ENCODE data around the gene TMC2.
"Not testable (repeated sequence)": the region's sequence is repeated elsewhere in the genome, so short reads cannot be mapped to it uniquely, and the experiment has no call there.

TMC2 gene

DNA sequence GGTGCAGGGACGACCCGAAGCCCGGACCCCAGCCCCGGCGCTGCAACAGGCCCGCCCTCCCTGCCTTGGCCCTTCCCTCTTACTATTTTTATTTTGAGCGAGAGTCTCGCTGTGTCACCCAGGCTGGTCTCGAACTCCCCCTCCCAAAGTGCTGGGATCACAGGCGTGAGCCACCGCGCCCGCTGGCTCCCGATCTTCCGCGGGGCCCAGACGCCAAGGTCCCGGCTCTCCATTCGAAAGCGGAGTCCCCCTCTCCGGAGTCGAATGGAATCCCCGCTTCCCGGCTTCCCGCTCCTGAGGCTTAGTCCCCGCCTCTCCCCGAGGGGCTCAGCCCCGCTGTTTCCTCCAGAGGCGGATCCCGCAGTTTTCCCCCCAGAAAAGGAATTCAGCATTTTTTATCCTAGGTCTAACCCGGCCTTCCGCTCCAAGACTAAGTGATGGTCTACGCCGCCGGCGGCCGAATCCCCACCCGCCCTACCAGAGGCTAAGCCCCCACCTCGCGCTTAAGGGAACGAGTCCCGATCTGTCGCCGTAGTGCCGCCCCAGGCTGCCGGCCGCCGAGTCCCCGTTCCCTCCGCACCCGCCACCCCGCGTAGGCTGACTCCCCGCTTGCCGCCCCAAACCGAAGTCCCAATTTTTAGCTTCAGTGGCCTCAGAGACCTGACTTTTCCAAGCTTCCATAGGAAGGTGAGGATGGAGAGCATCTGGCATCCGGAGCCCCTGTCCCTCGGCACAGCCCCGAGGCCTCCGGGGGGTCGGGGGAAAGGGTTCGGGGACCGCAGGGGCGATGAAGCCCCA is 11.5 kb upstream of the TMC2 start:
- DNase-seq, result peak; percentile 32

DNA sequence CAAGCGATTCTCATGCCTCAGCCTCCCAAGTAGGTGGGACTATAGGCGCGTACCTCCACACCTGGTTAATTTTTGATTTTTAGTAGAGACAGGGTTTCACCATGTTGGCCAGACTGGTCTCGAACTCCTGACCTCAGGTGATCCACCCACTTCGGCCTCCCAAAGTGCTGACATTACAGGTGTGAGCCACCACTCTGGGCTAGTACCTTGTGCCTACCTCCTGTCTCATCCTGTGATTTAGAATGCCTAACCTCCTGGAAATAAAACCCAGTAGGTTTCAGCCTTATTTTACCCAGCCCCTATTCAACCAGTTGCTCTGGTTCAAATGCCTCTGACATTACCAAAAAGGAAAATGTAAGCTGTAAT is 10.2 kb upstream of the TMC2 start:
- DNase-seq, result not testable (repeated sequence)

DNA sequence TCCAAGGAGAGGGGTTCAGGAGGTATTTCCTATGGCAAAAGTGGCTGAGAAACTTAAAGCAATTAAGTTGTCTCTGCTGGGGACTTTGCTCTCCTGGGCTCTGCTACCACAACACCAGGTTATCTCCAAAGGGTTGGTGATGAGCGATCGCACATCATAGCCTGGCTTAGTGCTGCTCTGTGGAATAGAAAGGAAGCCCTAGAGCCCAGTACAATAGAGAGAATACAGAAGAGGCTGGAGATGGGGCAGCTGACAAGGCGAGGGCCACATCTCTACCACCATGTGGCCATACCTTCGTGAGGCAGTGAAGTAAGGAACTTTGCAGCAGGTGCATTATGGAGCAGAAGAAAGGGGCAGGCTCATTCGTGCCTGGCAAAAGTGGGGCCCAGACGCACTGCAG is 8.6 kb upstream of the TMC2 start:
- no peak for DNase-seq

DNA sequence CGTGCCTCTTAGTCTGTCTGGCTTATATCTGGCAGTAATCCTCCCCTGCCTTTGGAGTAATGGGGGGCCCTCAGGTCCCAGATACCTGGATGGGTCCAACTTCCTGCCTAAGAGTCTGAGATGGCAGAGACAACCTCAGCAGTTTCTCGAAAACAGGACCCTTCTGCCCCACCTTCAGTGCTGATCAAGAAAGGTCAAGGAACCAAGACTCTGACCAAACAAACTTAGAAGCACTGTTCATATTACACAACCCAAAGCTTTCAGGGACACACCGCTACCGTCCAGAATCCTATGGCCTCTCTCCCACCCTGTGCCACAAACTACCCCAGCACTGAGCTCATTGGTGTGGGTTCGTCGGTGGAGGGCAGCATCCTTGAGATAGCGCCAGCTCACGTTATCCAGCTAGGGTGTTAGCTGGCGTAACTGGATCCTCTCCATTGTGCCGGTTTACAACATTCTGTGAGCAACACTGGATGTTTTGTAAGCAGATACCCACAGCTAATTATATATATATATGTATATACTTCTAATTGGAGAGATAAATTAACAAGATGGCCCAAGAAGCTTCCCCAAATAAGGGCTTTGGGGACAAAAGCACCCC is 7.6 kb upstream of the TMC2 start:
- DNase-seq, result no peak

DNA sequence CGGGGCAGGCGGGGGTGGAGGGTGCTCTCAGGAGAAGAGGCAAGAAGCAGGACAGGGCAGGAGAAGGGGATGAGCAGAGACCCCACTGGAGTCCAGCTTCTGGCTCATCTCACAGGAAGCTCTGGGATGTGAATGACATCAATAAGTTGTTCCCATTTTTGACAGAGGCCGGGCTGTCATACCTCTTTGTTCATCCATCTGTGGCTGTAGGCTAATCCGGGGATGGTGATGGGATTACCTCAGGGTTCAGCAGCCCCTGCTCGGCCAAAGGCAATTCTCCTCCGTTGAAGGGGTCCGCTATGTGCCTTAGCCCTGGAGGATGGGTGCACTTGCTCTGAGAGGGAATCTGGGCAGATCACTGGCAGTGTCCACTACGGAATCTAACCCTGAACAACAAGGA is 3.3 kb upstream of the TMC2 start:
- no peak for DNase-seq

DNA sequence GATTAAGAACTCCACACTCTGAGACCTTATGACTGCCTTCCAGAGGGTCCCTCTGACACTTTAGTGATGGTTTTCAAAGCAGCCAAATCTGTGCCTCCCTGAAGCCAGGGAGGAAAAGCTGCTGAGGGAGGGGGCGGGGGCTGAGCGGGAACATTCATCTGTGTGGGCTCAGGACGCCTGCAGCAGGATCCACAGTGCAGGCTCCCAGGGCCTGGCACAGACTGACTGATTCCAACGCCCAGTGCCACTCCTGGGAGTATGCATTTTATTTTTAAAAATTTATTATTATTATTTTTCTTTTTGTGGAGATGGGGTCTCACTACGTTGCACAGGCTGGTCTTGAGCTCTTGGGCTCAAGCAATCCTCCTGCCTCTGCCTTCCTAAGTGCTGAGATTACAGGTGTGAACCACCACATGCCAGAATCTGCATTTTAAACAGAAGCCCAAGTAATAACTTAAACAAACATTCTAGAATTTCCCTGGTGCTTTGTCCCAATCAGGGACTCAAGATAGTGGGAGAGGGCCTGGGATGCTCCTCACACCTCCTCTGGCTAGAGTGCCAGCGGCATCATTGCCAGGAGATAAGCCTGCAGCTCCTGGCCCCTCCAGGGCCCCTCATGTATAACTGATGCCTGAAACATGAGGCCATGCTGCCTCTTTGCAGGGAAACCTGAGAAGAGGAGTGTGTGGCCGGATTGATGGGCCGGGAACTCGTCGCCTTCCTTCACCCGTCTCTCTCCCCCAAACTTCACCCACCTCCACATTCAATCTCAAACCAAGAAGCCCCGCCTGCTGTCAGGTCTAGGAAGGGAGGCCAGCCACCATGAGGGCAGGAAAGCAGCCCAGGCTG is 438 bp upstream of the TMC2 start:
- no peak for DNase-seq

DNA sequence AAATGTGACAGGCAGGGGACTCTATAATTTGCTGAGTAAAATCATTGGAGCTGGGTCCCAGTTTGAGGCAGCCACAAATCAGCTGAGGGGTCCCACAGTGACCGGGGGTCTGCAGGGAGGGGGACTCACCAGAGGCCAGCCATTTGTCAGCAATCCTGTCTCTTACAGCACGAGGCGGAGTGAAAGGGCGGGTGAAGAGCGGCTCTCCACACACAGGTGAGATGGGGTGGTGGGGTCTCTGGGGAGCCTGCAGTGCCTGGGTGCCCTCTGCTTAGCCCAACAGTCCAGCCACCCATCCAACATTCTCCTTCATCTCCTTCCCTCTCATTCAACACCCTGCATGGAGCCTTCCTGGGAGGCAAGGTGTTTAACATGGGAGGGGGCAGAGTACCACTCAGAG is 728 bp downstream of the TMC2 start:
- no peak for DNase-seq

DNA sequence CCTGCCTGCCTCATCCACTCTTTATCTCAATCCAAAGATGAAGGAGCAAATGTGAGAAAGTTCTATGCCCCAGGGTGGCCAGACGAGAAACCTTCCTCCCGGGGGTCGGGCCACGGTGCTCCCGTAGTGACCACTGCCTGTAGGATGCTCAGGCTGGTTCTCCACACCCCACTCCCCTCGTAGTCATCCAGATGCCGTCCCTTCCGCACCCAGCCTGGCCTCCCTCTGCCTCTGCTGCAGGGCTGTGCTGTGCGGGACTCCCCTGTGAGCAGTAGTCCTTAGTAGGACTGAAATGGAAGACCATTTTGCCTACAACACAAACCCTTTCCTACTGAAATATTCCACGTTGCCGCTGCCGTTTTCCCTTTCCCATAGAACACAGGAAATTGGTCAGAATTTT is 2.0 kb downstream of the TMC2 start:
- DNase-seq, result no peak

DNA sequence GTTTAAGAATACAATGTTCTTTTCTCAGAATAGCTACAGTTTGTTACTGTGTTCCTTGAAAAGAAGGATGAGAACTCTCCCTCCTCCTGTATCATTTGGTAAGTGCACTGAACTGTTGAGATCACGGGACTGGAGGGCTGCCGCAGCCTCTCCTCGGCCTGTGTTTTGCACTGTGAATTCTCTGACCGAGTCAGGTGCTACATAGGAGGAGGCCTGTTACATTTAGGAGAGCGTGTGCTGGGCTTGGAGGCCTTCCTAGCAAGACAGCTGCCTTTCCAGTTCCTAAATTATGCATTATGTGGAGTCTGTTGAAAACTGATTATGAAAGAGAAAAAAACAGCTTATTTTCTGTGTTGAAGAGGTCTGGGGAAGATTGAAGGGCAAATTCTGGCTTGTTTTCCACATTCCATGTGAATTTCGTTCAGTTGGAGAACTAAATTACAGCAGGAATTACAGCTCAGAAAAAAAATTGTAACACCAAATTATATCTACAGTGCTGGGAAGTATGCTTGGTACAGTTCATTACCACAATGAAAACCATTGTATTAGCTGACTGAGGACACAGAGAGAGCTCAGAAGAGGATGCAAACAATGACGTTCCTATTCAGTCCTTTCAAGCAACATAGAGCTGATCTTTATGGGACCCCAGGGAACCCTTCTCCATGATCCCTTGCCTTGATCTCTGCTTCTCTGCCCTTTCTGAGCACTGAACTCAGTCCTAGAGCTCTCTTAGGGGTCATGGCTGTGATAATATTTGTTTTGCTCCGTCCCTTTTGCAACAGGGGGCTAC is 2.8 kb downstream of the TMC2 start:
- DNase-seq, result no peak

DNA sequence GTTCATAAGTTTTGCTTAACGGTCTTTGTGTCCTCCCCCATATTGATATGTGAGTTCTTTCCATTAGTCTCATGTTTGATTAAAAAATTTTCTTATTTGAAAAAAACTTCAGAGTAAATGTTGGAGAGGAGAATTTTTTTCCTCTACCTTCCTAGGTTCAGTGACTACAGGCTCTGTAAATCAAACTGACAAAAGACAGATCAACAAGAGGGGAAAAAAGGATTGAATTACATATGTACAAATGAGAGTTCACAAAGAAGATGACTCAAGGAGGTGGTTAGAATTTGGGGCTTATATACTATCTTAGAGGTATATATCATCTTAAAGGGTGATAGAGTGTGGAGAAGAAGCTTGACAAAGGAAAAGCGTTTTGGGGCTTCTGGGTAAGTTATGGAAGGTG is 5.6 kb downstream of the TMC2 start:
- DNase-seq, result no peak

DNA sequence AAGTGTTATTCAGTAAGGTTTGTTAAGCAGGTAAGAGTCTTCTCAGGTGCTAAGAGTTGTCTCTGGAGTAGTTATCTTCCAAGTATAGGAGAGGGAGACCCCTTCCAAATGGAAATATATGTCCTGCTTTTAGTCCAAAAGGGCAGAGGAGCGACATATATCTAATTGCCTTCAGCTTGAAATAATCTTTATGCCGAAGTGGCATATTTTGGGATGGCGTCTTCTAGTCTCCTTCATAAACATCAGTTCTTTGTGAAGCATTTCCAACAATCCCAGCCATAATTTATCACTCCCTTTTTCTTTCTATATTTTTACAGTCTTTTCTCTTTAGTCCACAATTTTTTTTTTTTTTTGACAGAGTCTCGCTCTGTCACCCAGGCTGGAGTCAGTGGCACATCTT is 6.0 kb downstream of the TMC2 start:
- DNase-seq, result no peak

DNA sequence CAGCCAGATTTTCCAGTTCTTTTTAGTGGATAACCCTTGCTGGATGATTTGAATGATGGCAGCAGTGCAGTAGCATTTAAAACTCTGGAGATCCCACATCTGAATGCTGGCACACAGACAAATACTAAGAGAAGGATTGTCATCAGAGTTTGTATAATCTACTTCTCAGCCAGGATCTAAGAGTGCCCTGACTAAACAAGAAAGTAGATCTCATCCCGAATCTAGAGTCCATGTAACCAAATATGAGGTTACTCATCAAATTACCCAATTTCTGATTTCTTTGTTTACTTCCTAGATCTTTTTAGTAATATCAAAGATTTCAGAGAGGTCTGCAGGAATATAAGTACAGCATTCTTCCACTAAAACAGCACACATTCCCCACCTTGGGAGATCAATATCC is 7.8 kb downstream of the TMC2 start:
- no peak for DNase-seq

DNA sequence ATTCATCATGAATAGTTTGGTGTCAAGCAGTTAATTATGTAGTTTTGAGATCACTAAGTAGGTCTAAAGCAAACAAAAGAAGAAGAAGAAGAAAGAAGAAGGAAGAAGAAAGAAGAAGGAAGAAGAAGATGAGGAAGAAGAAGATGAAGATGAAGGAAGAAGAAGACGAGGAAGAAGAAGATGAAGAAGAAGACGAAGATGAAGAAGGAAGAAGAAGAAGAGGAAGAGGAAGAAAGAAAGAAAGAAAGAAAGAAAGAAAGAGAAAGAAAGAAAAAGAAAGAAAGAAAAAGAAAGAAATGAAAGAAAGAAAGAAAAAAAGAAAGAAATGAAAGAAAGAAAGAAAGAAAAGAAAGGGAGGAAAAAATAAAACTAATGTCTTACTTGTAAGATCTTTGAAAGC is 9.2 kb downstream of the TMC2 start:
- DNase-seq, result no peak

DNA sequence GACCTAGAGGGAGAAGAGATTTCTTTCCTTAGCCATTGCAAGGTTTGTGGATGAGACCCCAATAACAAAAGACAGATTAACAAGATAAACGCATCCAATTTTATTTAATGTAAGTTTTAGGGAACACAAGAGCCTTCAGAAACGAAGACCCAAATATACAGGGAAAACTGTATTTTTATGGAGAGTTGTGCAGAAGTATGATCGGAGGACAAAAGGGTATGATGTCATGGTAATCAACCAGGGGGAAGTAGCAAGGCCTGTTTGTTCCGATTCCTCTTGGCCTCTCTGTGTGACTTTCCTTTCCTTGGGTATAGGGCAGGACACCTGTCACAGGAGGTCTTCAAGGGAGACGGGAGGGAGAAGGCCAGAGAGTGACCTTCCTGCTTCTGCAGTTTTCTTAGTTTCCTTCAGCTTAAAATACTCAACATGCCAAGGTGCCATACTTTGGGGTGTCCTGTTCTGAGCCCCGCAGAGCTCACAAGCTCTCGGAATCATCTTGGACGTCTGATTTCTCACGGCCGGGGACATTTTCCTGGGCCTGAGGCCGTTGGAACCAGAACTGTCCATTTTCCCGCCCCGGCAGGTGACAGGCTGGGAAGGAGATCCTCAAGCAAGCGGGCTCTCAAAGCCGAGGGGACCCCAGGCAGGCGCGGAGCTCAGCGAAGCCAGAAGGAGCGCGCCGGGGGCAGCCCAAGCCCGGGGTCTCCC is 21.7 kb downstream of the TMC2 start:
- no peak for DNase-seq

DNA sequence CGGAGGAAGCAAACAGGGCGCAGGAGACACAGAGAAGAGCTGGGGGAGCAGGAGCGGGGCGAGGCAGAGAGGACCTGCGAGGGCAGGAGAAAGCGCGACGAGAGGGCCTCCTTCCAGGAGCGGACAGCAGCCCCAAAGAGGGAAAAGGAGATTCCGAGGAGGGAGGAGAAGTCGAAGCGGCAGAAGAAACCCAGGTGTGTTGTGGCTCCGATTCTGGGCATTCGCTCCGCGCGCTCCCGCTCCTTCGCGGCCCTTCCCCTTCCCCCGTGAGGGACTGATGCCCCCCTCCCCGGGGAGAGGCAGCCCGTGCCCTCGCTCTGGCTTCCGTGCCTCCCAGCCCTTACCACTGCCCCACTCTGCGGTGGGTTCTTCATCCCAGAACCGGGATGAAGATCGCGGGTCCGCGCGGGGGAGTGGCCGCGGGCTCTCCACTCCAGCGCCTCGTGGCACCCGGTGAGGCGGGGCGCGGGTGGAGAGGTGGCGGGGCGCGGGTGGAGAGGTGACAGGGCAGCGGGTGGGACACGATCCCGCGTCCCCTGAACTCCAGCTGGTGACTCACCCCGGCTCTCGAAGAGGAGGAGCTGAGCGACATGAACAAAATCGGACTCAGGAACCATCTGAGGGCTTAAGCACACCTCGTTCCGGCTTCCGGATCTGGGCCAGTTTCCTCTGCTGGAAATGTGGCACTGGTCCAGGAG is 22.4 kb downstream of the TMC2 start:
- DNase-seq, result no peak

DNA sequence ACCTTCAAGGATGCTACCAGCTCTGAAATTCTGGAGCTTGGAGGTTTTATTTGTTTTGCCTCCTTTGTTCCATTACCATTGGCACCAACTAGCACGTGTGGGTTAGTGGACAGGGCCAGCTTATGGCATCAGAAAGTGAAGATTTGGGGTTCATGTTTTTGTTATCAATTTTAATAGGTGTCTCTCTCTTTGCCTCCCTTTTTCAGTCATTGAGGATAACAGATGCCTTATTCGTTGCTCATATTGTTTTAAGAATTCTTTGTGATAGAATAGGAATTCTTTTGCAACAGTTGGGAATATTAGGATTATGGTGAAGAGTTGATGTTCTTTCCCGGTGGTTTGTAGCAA is 22.9 kb downstream of the TMC2 start:
- no peak for DNase-seq

DNA sequence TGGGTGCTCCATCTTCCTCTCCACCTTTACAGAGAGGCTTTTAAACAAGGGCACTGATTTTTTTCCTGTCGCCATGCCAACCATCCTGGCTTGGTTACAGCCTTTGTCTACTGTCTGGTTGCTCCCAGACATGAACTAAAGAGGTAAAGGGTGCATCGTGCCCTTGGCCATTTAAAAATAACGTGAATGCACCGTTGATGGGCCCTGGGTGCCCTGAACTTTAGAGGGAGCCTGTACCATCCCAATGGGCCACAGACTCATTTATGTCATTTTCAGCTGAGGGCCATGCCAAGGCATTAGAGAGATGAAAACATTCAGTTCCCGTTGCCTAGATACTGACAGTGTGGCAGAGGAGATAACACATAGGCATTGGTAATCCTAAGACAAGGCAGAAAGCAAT is 23.3 kb downstream of the TMC2 start:
- peak; percentile 51 for DNase-seq

DNA sequence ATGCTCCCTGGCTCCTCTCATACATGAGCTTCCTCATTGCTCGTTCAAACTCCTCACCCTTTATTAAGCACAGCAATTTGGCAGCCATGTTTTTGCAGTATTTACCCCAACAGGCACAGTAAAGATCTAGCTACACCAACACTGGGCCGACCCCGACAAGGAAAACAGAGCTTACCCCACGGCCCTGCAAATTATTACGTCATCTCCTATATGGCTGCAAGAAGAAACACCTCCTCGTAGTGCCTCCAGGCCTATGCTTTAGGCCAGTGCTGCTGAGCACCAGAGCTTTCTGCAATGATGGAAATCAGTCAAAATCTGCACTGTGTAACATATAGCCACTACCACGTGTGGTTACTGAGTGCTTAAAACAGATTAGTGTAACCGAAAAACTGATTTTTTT is 26.7 kb downstream of the TMC2 start:
- DNase-seq, result no peak

DNA sequence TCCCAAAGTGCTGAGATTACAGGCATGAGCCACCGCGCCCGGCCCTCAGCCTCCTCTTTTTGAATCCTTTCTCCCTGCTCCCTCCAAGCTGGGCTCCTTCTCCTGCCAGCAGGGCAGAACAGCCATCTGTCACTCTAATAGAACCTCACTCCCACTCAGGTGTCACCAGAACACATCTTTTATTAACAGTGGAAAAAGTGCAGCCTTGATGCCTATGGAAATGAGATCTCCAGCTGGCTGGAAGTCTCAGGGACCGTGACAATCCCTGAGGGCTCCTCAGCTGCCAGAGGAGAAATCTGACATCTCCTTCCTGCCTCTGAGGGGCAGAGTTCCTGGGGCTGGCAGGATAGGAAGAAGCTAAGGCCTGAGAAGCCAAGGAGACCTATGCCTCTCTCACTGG is 28.0 kb downstream of the TMC2 start:
- no peak for DNase-seq

DNA sequence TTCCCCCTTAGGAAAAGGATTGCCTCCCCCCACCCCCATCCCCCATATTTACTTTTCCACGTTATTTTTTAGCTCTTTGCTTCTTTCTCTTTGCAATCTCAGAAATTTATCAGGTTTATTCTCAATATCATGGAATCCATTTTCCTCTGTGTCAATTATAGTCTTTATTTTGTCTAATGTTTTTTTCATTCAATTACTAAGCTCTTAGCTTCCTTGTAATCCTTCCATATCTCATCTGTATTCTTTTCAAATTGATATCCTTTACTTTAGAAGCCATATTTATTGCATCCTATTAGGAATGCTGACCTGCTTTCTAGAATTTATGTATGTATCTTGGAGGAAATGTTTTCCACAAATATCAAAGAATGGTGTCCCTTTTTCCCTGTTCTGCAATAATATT is 39.3 kb downstream of the TMC2 start:
- DNase-seq, result no peak

DNA sequence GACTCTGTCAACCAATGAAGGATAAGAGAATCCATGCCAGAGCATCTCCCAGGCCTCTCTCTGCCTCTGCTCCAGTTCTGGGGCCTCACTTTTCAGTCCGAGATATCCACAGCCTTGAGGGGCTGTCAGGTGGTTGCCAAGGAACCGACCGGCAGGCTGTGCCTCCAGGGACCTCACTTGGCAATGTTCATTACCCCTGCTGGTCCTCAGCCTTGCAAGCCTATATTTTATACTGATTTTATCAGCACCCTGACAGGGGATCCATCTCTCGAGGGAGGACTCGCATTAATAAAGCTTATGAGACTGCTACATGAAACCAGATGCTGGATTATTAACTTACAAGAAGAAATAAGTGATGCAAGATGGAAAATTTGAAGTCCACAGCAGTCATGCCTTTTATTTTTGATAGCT is 39.9 kb downstream of the TMC2 start:
- DNase-seq, result no peak
